G401 (cell line): ENCODE measurements around the gene NRG3. TPM values are rescaled to one million over a fixed set of nuclear protein-coding genes. Genes with fewer than 3 reads are reported as not detected.
A peak's percentile ranks its signal among the peaks of the same experiment; 100 is the strongest.
"Not testable (repeated sequence)": the region's sequence is repeated elsewhere in the genome, so short reads cannot be mapped to it uniquely, and the experiment has no call there.

Source experiments
- DNase-seq: peaks from one replicate; pipeline ENCODE4 v3.0.0-alpha.2; 2015; ENCODE audit warnings: low spot score
- in situ Hi-C: cut with HindIII; loops from 2 replicates; pipeline ENCODE4 v1.10.0; 2016; ENCODE audit warnings: low sequenced_read_pairs, mixed read lengths
- total RNA-seq: library from RNA; depleted of rRNA; stranded (reverse); fragments of >200 nt; shearing (Covaris generic); gene quantifications from 2 replicates; pipeline ENCODE4 v1.2.3, GENCODE V29; 2014

The NRG3 gene
- total RNA-seq, 1 experiment from 2014 or later: not detected

DNA sequence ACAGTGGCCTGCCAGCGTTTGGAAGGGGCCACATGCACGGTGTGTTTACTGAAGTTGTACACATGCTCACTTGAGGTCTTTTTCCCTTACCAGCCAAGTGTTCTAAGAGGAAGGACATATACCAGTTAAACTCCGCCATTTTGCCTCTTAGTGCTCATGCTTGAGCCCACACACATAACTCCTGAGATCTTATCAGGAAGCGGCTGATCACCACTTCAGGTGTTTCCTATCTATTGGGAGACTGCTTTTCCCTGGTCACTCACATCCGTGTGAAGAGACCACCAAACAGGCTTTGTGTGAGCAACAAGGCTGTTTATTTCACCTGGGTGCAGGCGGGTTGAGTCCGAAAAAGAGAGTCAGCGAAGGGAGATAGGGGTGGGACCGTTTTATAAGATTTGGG is 802.9 kb downstream of the NRG3 start:
- in situ Hi-C loops, DNase-seq: not testable (repeated sequence)

DNA sequence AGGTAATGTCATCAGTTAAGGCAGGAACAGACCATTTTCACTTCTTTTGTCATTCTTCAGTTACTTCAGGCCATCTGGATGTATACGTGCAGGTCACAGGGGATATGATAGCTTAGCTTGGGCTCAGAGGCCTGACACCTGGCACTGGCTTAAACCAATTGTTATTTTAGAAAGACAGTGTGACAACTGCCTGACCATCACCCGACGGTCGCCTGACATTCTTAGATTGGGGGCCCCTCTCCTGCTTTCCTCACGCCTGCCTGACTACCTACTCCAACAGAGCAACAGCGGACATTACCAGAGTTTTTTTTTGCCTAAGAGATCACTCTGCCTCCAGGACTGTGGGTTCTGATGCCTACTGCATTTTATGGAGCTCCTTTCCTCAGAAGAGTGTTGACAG is 803.5 kb downstream of the NRG3 start:
- DNase-seq, in situ Hi-C loops: not testable (repeated sequence)

DNA sequence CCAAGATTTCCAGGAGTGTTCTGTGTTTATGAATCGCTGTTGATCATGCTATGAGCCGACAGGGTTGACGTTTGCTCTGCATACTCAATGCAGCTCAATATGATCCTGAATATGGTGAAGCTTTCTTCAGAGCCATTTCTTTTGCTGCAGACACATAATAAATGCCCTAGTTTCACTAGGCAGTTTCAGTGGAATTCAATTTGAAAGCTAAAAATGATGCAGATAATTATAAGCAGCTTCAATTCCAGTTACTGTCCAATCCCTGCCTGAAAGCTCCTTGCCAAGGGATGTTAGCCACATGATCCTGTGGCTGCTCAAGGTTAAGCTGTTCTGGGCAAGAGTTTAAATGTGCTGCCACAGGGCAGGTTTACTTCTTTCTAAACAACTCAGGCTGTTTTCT is 805.6 kb downstream of the NRG3 start:
- in situ Hi-C loops: no loop called here
- DNase-seq: peak; percentile 8

DNA sequence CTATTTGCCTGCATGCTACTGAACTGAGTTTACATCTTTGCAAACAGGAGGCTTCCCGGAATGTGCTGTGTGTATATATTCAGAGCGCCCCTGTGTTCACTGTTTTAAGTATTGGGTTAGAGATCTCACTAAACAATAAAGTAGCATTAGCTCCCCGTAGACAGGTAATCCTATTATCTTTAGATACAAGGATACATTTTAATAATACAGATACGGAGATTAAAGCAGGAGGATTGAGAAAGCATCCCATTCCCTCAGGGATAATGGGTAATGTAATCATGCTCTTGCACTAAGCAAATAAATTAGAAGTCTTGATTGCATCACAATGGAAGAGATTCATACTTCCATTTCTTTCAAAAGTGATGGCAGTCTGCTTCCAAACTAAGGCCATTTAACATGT is 809.0 kb downstream of the NRG3 start:
- in situ Hi-C loops: no loop called here
- DNase-seq: no peak

DNA sequence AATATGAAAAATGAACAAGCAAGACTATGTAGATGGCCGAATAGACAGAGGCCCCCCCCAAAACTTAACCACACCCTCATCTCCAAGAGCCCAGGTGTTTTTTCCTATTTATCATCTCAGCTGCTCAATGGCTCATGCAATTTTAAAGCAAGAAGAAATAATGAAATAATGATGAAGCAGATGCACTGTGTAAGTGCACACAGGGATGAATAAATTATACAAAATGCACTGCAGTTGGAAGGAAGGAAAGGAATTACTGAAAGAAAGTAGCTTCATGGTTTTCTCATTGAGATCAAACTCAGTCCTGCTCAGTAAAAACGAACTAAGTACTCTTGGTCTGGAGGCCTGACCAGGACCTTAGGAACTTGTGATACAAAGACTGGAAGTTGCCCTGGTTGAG is 810.1 kb downstream of the NRG3 start:
- in situ Hi-C loops: no loop called here

GRCh38 chr10:82691211-82691610 is 816.2 kb downstream of the NRG3 start:
- in situ Hi-C loops: no loop called here
- DNase-seq: no peak

More for the DNA sequence above, 810.1 kb downstream of the NRG3 start:
- no peak for DNase-seq

DNA sequence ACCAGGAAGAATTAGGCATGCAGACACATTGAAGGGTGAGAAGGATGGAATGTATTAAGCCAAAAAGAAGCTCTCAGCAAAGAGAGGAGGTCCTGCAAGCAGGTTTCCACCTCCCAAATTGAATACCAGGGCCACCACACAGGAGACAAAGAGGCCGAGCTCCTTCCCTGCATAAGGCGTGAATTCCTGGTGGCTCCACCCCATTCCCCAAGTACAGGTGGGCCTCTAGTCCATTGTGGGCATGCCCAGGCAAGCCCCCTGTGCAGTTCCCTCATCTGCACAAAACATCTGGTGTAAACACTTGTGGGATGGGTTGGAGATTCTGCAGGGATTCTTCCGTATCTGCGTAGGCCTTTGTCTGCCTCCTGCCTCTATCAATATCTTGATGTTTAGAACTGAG is 817.5 kb downstream of the NRG3 start:
- no peak for DNase-seq
- in situ Hi-C loops: no loop called here

GRCh38 chr10:82721831-82722230 is 846.8 kb downstream of the NRG3 start:
- in situ Hi-C loops: no loop called here
- no peak for DNase-seq

DNA sequence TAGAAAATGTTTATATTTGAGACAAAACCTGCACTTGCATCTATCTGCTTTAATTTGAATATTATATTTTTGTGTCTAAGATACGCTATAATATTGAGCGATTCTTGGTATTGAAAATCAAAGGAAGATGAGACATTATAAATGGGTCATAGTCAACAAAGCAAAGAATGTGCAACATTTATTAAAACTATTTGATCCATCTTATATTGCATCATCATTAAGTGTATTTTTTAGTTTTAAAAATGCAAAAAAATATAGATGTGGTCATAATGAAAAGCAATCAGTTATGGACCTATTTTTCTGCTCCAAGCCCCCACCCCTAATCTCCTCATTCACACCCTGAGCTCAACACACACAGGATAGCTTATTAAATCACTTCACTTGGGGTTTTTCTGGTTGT is 847.3 kb downstream of the NRG3 start:
- no peak for DNase-seq
- in situ Hi-C loops: no loop called here

GRCh38 chr10:82736305-82736704 is 861.3 kb downstream of the NRG3 start:
- no peak for DNase-seq

GRCh38 chr10:82737549-82737948 is 862.6 kb downstream of the NRG3 start:
- peak; percentile 11 for DNase-seq
- in situ Hi-C loops: no loop called here

More at GRCh38 chr10:82736305-82736704, 861.3 kb downstream of the NRG3 start:
- in situ Hi-C loops: no loop called here

- in situ Hi-C loops: no loop called here
- DNase-seq: no peak
These were observed 863.6 kb downstream of the NRG3 start for GRCh38 chr10:82738592-82738991.

DNA sequence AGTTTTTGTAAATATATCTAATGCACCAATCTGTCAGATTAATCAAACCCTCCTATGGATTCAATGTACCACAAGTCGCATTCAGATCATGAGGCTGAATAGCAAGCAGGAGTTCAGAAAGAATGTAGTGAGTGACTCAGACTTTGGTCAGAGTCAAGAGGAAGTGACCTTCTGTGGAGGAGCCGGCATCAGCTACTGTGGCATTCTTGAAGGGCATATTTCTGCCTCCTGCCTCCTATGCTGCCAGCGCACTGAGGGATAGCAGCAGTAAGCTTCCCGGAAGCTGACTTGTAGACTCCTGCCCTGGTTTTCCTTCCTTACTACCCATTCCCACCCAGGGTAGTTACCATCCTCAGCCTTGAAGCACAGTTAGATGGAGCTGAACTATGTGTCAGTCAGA is 867.5 kb downstream of the NRG3 start:
- DNase-seq: no peak
- in situ Hi-C loops: no loop called here

DNA sequence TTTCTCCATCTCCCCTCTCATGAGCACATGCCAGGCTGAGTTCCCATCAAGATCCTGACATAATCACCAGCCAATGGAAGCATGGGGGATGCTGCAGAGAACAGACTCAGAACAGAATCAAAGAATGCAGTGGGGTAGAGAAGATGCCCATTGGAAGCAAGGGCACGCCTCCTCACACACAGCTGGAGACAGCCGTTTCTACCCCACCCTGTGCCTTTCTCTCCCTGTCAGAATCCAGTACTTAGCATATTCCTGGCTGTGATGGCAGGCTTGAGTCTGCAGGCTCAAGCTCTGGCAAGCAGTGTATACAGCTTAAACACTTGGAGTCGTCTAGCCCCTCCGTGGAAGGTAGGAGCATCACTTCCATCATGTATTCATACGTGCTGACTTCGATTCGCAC is 867.9 kb downstream of the NRG3 start:
- no peak for DNase-seq
- in situ Hi-C loops: no loop called here

GRCh38 chr10:82750538-82750937 is 875.5 kb downstream of the NRG3 start:
- in situ Hi-C loops: no loop called here
- DNase-seq: no peak

- in situ Hi-C loops: no loop called here
- no peak for DNase-seq
These were observed 882.4 kb downstream of the NRG3 start for GRCh38 chr10:82757397-82757796.

DNA sequence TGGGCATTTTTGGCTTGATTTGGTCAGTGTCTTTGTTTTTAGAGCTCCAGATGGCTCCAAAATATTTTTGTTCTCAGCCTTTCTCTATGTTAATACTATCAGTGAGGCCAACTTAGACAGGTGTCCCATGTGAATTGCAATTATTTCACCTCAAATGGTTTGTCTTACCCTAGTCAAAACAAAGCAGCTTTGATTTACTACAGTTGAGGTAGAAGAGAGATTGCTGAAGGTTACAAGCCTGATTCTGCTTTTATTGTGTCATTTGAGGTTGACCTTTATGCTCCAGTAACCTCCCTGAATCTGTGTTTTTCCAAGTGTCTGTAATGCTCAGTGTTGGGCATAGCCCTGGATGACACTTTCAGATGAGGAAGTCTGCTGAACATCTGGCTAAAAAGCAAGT is 882.9 kb downstream of the NRG3 start:
- DNase-seq: no peak
- in situ Hi-C loops: no loop called here

GRCh38 chr10:82759050-82759449 is 884.1 kb downstream of the NRG3 start:
- no peak for DNase-seq
- in situ Hi-C loops: no loop called here

- DNase-seq: no peak
- in situ Hi-C loops: no loop called here
These were observed 887.6 kb downstream of the NRG3 start for GRCh38 chr10:82762641-82763040.

GRCh38 chr10:82768040-82768439 is 893.0 kb downstream of the NRG3 start:
- in situ Hi-C loops: no loop called here
- DNase-seq: no peak

DNA sequence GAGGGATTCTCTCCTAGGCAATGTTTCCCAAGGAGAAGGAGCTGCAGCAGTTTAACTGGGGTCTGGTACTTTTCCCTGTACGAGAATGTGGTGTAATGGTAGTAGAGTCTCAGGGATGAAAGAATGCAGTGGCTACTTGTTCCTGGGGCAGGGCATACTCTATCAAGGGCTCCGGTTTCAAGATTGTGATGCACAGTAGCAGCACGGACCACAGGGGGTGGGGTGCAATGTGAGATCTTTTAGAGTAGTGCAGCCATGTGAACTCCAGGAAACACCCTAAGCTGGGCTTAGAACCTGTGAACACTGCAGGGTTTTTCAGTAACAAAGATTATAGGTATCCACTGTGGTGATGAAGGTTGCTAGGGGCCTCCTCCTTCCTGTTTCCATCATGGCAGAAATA is 903.9 kb downstream of the NRG3 start:
- in situ Hi-C loops: no loop called here

GRCh38 chr10:82796510-82796909 is 921.5 kb downstream of the NRG3 start:
- in situ Hi-C loops: no loop called here
- no peak for DNase-seq

More for the DNA sequence above, 903.9 kb downstream of the NRG3 start:
- DNase-seq: no peak
